GM19463 (cell line): ENCODE data around the gene CDK14.
"Not testable (repeated sequence)": the region's sequence is repeated elsewhere in the genome, so short reads cannot be mapped to it uniquely, and the experiment has no call there.

Experiments used
- ATAC-seq: cut with Tn5 transposase; IDR thresholded peaks from one replicate; pipeline ENCODE4 v1.9.1; 2021; ENCODE audit warnings: mild to moderate bottlenecking, moderate library complexity; ENCODE audit not compliant: unreplicated experiment

The CDK14 gene

DNA sequence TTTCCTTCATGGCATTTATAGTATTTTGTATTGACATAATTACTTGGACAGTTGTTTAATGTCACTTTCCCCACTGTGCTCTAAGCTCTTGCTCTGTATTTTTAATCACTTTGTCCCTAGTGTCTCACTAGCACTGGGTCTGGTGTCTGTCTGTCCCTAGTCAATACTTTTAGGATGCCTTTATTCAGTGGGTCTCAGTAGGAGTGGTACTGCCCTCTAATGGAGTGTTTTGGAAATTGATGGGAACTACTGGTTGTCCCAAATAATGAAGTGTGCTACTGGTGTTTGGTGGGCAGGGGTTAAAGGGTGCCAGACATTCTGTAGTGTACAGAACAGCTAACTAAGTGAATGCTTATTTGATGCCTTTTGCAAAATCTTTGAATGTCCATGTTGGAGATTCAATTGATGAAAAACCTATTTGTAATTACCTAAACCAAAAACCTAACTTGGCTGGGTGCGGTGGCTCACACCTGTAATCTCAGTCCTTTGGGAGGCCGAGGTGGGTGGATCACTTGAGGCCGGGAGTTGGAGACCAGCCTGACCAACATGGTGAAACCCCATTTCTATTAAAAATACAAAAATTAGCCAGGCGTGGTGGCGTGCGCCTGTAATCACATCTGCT is 33.3 kb downstream of the CDK14 start:
- peak; percentile 81 for ATAC-seq

DNA sequence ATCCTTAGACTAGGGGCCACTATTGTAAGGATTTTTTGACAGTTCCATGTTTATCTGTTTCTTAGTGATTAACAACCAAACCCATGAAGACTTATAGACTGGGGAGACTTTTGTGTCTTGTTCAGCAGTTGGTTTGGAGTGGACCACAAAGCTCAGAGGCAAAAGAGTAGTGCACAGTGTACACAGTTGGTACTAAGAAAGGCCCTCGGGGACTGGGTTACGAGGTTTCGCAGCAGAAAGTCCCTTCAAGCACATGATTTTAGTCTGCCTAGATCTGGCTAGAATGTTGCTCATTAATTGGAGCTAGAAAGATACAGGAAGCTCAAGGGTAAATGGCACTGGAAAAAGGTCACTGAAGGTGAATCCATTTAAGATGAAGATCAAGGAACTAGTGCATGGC is 35.4 kb downstream of the CDK14 start:
- ATAC-seq: no peak

DNA sequence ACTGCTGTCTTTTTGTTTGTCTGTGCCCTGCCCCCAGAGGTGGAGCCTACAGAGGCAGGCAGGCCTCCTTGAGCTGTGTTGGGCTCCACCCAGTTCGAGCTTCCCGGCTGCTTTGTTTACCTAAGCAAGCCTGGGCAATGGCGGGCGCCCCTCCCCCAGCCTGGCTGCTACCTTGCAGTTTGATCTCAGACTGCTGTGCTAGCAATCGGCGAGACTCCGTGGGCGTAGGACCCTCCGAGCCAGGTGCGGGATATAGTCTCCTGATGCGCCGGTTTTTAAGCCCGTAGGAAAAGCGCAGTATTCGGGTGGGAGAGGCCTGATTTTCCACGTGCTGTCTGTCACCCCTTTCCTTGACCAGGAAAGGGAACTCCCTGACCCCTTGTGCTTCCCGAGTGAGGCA is 43.6 kb downstream of the CDK14 start:
- ATAC-seq: not testable (repeated sequence)

DNA sequence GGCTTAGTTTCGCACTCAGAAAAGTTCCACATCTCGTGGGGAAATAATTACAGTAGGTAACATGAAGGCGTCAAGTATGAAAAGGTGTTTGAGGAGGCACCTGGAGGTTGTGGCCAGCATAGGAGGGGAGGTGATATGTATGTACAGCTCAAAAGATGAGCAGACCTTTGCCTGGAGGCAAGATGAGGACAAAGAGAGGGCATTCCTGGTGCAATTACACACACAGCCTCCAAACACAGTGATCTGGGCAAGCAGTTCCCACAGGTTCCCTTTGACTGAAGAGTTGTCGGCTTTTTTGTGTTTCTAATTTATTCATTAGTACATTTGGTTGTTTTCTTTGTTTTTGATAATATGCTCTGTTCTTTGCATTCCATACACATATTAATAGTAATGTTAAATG is 46.9 kb downstream of the CDK14 start:
- ATAC-seq: no peak

DNA sequence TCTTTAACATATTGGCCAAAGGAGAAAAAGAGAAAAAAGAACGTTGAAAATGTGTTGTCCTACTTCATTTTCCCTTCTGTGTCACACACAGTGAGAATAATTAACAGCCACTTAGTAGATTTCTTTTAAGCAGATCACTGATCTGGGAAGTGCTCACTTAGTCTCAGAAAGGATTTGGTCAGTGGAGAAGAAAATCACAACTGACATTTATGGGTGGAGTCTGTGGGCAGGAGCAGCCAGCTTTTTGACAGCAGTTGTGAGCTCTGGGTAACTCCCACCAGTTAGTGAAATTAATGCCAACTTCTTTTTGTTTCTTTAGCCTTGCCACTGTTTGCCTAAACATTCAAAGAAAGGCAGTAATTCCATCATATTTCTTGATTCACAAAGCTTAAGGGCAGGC is 49.7 kb downstream of the CDK14 start:
- no peak for ATAC-seq

DNA sequence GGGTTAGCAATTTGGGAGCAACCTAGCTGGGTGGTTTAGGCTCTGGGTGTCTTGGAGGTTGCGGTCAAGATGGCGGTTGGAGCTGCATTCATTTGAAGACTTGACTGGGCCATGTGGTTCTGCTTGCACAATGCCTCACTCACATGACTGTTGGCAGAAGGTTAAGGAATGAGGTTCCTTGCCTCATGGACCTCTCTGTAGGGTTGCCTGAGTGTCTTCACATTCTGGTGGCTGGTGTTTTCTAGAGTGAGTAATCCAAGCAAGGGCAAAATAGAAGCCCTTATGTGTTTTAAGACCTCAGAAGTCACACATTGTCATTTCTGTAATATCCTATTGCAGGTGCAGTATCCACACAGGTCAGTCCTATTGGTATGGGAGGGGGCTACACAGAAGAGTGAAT is 52.0 kb downstream of the CDK14 start:
- ATAC-seq: no peak

DNA sequence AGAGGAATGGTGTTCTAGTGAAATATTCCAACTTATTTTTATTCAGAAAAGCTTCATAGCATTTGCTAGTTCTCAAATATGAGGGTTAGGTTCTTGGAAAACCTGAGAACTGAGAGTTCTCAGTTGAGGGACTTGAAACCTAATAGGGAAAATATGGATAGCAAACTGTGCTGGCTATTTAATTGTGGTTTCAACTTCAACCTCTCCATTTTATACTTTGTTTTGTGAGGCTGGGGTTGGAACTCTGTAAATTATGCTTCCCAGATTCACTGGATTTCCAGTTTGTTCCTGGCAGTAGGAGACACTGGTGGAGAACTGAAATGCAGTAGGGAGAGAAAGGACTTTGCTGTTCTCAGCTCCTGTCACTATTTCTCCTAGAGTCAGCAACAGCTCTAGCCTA is 52.7 kb downstream of the CDK14 start:
- ATAC-seq: no peak

DNA sequence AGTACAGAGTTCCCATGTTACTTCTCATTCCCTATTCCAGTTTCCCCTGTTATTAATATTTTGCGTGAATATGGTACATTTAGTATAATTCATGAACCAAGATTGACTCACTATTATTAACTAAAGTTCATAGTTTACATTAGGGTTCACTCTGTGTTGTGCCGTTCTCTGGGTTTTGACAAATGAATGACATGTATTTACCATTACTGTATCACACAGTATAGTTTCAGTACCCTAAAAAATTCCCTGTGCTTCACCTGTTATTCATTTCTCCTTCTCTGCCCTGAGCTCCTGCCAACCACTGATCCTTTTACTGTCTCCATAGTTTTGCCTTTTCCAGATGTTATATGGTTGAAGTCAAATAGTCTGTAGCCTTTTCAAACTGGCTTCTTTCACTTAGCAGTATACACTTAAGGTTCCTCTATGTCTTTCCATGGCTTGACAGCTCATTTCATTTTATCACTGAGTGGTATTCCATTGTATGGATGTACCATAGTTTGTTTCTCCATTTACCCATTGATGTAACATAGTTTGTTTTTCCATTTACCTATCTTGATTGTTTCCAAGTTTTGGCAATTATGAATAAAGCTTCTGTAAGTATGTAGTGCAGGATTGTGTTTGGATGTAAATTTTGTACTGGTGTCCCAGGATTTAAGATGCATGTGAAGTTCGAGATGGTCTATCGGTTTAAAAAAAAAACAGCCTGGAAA is 58.8 kb downstream of the CDK14 start:
- no peak for ATAC-seq

DNA sequence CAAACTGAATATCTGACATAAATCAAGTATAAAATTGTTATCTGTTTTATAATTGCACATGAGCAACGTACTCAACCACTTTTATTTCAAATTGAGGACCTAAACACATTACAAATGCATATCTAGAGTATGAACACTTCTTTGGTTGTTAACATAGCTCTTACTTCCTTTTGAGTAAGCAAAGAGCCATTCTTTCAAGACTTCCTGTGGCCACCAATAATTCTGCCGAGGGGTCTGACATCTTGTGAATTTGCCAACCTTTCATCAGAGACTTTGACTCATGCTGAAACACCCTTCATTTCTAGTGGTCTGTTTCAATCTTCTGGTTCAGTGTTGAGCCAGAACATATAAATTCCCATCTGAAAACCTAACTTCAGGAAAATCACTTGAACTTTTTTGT is 59.4 kb downstream of the CDK14 start:
- peak; percentile 55 for ATAC-seq

DNA sequence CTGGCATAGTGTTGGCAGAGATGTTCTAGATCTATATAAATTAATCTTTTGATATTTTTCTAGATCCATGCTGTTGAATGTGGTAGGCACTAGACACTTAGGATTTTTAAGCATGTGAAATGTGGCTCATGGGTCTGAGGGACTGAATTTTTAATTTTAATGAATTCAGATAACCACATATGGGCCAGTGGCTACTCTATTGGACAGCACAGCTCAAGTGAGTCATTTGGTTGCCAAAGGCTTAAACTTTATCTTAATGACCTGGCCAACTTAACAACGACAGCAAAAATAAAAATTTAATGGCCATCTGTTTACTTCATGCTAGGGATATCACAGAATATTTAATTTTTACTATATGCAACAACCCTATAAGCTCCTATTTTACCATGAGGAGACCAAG is 61.4 kb downstream of the CDK14 start:
- no peak for ATAC-seq

DNA sequence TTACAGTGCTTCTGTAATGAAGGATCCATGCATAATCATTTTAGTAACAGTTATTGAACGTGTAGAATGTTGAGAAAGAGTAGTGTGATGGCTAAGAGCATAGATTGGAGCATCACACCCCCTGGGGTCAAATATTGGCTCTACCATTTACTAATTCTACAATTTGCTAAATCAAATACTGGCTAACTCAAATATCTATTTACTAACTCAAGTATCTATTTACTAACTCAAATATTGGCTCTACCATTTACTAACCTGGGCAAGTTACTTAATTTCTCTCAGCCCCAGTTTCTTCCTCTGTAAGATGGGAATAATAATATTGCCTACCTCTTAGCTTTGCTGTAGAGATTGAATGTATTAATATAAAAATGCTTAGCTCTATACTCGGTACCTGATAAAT is 64.0 kb downstream of the CDK14 start:
- no peak for ATAC-seq

DNA sequence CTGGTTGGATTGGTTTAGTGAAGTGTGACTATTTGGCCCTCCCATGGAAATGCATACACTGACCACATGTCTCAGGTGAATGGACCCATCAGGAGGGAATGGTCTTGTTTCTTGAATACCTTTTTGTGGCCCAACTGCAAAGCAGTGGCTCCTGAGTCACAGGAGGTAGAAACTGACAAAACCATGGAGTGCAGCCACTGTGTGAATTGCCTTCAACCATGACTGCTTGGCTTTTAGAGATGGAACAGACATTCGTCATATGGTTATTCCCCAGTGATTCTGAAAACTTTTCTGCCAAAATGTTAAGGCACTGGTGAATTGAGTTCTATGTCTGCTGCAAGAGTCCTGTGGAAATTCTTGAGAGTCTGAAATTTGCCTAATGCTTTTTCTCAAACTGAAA is 64.7 kb downstream of the CDK14 start:
- peak; percentile 72 for ATAC-seq

DNA sequence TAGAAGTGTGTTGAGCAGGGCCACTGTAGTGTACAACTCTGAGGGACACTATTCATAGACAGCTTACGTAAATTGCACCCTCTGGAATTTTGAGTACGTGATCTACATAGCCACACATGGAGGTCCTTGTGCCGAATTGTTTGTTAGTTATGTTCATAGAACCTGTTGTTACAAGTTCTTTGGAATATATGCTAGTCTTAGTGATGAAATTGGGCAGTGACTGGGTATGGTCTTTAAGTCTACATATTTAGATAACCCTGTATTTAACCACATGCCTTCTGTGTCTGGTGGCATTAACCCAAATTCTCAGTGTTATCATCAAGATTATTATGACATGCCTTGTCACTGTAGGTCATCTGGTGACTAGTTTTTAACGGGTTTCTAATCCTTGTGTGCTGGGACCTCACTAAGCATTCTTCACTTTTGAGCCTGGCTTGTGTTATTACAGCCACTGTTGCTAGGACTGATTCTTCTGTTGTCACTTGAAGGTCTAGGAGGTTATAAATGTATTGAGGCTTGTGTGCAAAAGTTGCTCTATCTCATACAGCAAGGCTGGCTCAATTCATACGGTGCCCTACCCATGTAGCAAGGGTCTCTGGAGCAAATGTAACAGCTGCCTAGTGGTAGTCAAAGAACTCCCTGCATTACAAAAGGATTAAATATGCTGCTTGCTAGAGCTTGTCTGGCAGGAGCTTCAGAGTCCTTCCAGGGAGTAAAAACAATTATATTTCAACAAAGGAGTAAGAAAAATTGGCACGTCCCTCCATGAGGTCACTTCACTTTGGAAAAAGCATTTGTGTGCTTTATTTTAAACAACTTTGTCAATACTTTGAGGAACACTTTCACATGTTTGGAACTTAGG is 65.4 kb downstream of the CDK14 start:
- peak; percentile 11 for ATAC-seq

DNA sequence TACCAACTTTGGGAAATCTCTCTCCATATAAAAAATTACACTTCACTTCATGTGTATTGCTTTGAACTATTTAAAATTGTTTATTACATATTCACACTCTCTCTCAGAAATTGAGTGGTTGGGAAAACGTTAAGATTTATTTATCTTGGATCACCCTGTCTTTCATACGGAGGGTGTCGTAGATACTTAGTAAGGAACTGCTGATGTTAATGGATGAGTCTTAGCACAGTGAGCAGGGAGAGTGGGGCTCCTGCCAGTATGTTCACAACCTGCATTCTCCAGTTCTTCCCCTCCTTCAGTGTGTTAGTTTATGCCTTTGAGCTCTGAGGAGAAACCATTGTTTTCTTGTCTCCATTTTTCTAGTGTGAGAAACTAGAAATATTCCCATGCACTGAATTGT is 67.1 kb downstream of the CDK14 start:
- ATAC-seq: no peak

DNA sequence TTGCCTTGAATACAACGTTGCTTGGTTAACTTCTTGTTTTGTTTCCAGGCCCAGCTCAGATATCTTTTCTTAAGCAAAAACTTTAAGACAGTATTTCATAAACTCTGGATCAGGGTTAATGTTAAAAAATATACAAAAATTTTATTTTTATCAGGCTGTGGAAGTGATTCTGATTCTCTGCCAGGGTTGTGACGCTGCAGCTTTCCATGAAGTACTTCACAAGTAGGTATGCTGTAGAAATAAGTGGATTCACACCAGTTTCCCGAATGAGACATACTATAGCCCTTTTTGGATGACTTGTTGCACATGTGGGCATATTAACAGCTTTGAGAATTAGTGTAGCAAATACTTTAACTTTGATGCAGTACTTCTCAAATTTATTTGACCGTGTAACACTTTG is 70.1 kb downstream of the CDK14 start:
- ATAC-seq: no peak

DNA sequence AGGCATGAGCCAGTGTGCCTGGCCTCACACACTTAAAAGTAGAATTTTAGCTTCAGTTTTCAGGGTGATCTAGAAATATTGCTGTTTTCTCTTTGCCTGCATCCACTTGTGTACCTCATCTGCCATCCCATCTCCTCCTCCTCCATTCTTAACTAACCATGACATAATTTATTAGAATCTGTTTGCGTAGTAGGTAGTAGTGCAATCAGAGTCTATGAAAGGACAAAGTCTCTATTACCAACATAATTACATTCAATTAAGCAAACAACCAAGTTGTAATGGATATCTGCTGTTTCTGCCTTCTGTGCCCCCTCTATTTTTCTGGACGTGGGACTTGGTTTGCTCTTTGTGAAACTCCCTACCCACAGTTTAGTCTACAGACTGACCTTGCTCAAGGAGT is 72.9 kb downstream of the CDK14 start:
- no peak for ATAC-seq

DNA sequence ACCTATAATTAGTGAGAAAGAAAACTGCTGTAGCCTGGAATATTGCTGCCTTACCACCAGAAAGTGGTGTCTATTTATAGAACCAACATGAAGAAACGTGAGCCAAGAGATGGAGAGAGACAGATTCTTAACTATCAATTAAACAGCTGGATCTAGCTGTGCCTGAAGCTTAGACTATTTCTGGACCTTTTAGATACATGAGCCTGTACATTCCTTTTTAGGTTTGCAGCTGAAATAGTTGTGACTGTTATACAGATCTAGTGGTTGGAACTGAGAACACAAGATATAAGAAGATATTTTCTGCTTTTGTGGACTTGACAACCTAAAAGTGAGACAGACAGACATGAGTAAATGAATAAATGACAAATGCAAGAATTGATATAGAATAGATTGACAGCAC is 73.4 kb downstream of the CDK14 start:
- ATAC-seq: peak; percentile 53

DNA sequence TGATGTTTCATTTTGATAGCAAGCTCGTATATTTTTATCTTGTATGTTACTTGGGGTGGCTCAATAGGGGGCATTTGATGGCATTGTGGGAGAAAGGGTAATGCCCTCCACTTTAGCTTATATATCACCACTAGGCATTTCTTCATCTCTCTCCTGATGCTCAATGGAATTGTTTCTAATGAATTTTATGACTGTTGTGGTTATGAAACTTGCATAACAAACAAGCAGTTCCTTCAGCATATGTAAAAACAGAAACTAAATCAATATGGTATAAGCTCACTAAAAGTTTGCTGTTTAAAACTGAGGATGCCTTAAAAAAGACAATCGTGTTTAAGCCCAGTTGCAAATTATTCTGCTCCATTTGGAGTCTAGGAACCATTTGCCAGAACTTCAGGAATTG is 75.5 kb downstream of the CDK14 start:
- no peak for ATAC-seq

DNA sequence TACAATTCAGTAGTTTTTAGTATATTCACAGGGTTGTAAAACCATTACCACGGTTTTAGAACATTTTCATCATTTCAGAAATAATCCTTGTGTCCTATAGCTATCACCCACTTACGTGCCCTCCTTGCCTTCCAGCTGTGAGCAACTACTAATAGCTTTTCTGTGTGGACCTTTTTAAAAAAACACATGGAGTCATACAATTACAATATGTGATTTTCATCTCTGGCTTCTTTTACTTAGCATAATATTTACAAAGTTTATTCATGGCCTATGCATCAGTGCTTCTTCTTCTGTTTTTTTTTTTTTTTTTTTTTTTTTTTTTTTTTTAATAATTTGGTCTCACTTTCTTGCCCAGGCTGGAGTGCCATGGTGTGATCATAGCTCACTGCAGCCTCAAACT is 76.1 kb downstream of the CDK14 start:
- ATAC-seq: no peak

DNA sequence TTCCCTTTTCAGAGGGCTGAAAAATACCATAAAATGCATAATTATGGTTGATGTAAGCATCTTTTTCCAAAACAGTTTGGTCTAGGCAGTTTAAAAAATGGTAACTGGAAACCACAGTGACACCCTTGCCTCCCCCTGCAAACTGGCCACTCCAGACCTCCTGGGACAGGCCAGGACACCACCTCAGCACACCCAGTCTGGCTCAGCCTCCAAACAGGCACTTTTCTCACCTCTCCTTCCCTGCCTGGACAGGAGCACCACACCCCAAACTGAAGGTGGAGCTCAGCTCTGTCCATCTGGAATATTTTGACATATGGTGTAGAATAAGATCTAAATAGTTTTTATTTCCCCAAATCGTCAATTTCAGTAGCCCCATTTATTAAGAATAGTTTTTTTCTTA is 78.5 kb downstream of the CDK14 start:
- ATAC-seq: no peak

DNA sequence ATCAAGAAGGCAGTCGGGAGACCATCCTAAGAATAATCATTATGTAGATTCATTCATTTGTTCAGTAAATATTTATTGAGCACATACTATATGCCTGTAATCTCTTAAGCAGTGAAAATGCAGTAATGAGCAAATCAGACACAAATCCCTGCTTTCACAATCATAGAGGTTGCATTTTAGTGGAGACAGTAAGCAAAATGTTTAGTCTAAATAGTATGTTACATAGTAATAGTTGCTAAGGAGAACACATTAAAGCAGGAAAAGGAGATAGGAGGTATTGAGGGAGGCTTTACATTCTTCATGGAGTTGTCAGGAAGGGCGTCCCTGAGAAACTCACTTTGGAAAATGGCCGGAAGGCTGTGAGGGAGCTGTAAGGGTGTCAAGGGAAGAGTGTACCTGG is 79.9 kb downstream of the CDK14 start:
- no peak for ATAC-seq
